DOHH2 (cell line): ENCODE results near the gene ABCB8.

ENCODE experiments used
- H3F3A ChIP-seq: fragments of 200-600 bp; sonication (generic), shearing (Covaris generic); 2 replicates; pipeline ENCODE4 v1.6.0; 2016; ENCODE audit warnings: antibody characterized with exemption, mild to moderate bottlenecking; ENCODE audit not compliant: control insufficient read depth, insufficient read depth
- H3K27ac ChIP-seq: fragments of 200-600 bp; sonication (generic); 2 replicates; pipeline ENCODE4 v1.5.1; 2014; ENCODE audit warnings: low read depth, mild to moderate bottlenecking, low read length, moderate library complexity
- H3K27me3 ChIP-seq: fragments of 200-600 bp; sonication (generic); 2 replicates; pipeline ENCODE4 v1.6.1; 2014; ENCODE audit warnings: mild to moderate bottlenecking, low read length, mixed read lengths; ENCODE audit not compliant: control insufficient read depth
- H3K36me3 ChIP-seq: fragments of 200-600 bp; sonication (generic); 2 replicates; pipeline ENCODE4 v1.6.1; 2014; ENCODE audit warnings: mild to moderate bottlenecking, low read length, moderate library complexity, mixed read lengths; ENCODE audit not compliant: control insufficient read depth
- H3K4me1 ChIP-seq: fragments of 200-600 bp; sonication (generic); 2 replicates; pipeline ENCODE4 v1.6.1; 2014; ENCODE audit warnings: mild to moderate bottlenecking, low read length, mixed read lengths; ENCODE audit not compliant: control insufficient read depth
- H3K4me2 ChIP-seq: fragments of 200-600 bp; sonication (generic); 2 replicates; pipeline ENCODE4 v1.6.0; 2014; ENCODE audit warnings: mild to moderate bottlenecking, low read length, moderate library complexity
- H3K4me3 ChIP-seq: fragments of 200-600 bp; sonication (generic); 2 replicates; pipeline ENCODE4 v1.5.1; 2014; ENCODE audit warnings: mild to moderate bottlenecking, low read length, mixed read lengths
- H3K79me2 ChIP-seq: fragments of 200-600 bp; sonication (generic); 2 replicates; pipeline ENCODE4 v1.6.1; 2014; ENCODE audit warnings: mild to moderate bottlenecking, low read length, mixed read lengths; ENCODE audit not compliant: control insufficient read depth
- H3K9me2 ChIP-seq: fragments of 200-600 bp; sonication (generic); replicated peaks from 2 replicates; pipeline ENCODE4 v1.6.1; 2014; ENCODE audit warnings: mild to moderate bottlenecking, low read length, mixed read lengths; ENCODE audit not compliant: control insufficient read depth
- H3K9me3 ChIP-seq: fragments of 200-600 bp; sonication (generic); 2 replicates; pipeline ENCODE4 v1.6.1; 2014; ENCODE audit warnings: antibody characterized with exemption, low read length, mixed read lengths; ENCODE audit not compliant: control insufficient read depth, insufficient read depth
- H4K20me1 ChIP-seq: fragments of 200-600 bp; sonication (generic); 2 replicates; pipeline ENCODE4 v1.6.0; 2014; ENCODE audit warnings: low read depth, mild to moderate bottlenecking, antibody characterized with exemption, low read length, moderate library complexity; ENCODE audit not compliant: control insufficient read depth, insufficient read depth
- EZH2phosphoT487 ChIP-seq: fragments of 200-600 bp; sonication (generic); IDR thresholded peaks from 2 replicates; pipeline ENCODE4 v1.6.1; 2017; ENCODE audit warnings: borderline replicate concordance, mild to moderate bottlenecking, antibody characterized with exemption, low read length, moderate library complexity, mixed read lengths
- TF ChIP-seq, protein P1 (sequence below): fragments of 200-600 bp; sonication (generic); IDR thresholded peaks from one replicate; pipeline ENCODE4 v1.5.1; 2014; ENCODE audit warnings: antibody characterized with exemption, mild to moderate bottlenecking, low read depth, low read length; ENCODE audit not compliant: poor library complexity, severe bottlenecking

The ABCB8 gene

DNA sequence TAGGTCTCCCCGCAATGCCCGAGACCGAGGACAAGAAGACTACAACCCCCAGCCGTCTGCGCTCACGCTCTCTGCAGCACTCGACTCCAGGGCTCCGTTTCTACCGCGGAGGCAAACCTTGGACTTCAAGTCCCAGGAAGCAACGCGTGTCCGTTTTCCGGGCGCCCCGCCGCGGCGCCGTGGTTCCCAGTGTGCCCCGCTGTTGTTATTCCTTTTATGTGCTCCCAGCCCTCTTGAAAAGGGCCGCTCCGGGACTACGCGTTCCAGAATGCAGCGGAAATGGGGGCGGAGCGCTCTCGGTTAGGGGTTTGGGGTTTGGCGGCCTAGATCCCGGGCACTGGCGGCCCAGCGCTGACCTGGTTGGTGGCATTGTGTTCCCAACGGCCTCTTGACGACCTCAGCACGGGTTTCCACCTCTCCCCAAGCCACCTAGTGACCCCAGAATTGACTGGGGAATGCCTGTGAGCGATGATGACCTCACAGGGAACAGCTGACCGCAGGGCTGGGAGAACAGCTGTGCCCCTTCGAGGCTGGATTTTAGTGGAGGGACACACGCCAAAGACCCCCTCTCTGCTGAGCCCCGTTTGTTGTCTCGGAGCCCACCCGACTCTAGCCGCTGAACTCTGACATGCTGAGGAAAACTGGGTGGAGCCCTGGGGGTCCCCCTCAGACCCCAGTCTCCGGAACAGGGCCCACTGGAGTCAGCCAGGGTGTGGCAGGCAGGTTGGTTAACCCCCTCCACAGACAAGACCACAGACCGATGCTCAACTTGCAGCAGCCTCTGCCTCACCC, 29.9 kb downstream of the ABCB8 start:
- Histone ChIP-seq H3F3A (peaks cover 7% of the 10 kb centered on the region), H3K27ac (peak overlapping the region; percentile 61)
- no peak for TF ChIP-seq EZH2phosphoT487
- TF ChIP-seq, protein P1, sequence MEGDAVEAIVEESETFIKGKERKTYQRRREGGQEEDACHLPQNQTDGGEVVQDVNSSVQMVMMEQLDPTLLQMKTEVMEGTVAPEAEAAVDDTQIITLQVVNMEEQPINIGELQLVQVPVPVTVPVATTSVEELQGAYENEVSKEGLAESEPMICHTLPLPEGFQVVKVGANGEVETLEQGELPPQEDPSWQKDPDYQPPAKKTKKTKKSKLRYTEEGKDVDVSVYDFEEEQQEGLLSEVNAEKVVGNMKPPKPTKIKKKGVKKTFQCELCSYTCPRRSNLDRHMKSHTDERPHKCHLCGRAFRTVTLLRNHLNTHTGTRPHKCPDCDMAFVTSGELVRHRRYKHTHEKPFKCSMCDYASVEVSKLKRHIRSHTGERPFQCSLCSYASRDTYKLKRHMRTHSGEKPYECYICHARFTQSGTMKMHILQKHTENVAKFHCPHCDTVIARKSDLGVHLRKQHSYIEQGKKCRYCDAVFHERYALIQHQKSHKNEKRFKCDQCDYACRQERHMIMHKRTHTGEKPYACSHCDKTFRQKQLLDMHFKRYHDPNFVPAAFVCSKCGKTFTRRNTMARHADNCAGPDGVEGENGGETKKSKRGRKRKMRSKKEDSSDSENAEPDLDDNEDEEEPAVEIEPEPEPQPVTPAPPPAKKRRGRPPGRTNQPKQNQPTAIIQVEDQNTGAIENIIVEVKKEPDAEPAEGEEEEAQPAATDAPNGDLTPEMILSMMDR: no peak

DNA sequence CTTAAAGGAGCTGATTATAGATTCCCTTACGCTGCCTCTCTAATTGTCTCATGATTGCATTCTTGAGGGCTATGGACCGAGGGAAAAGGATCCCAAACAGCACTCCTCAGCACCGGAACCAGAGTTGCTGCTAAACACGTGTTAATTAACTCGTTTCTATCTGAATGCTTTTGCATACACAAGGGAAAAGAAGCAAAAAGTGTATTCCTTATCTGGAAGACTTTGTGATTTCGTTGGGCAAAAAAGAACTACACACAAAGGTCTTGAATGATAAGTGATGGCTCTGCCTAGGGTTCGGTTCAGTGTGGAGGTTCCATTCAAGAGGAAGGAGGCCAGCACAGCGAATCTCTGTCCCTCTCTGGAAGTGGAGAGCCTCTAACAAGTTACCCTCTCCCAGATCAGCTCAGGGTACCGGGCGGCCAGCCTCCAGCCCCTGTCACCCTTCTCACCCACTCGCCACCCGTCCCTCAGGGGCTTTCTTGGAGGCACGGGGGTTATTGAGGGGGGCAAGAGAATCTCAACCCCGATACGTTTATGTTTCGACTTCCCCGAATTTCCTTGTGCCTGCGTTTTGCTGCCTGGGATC, 30.6 kb downstream of the ABCB8 start:
- H3K9me2 ChIP-seq: no peaks in the 10 kb centered on the region
- H3F3A ChIP-seq: peaks cover 7% of the 10 kb centered on the region
- H3K9me3 ChIP-seq: no peaks in the 10 kb centered on the region
- H3K27ac ChIP-seq: peak overlapping the region; percentile 61
- H3K4me3 ChIP-seq: peak overlapping the region; percentile 89
- H3K36me3 ChIP-seq: peaks cover 20% of the 10 kb centered on the region
- no peaks in the 10 kb centered on the region for H3K27me3 ChIP-seq
- H3K79me2 ChIP-seq: peaks cover 30% of the 10 kb centered on the region
- peaks cover 31% of the 10 kb centered on the region for H3K4me1 ChIP-seq
- peak overlapping the region; percentile 97 for H3K4me2 ChIP-seq
- TF ChIP-seq, protein P1: no peak
- TF ChIP-seq EZH2phosphoT487: no peak
- peaks cover 7% of the 10 kb centered on the region; the same call in 1 of the 2 replicates for H4K20me1 ChIP-seq

More for the DNA sequence above, 29.9 kb downstream of the ABCB8 start:
- Histone ChIP-seq H3K9me3 (no peaks in the 10 kb centered on the region), H3K36me3 (peaks cover 19% of the 10 kb centered on the region), H3K4me3 (peak overlapping the region; percentile 89), H3K27me3 (no peaks in the 10 kb centered on the region), H3K9me2 (no peaks in the 10 kb centered on the region), H4K20me1 (peaks cover 7% of the 10 kb centered on the region; the same call in 1 of the 2 replicates), H3K4me2 (peak overlapping the region; percentile 97), H3K79me2 (peaks cover 30% of the 10 kb centered on the region), H3K4me1 (peaks cover 33% of the 10 kb centered on the region)

DNA sequence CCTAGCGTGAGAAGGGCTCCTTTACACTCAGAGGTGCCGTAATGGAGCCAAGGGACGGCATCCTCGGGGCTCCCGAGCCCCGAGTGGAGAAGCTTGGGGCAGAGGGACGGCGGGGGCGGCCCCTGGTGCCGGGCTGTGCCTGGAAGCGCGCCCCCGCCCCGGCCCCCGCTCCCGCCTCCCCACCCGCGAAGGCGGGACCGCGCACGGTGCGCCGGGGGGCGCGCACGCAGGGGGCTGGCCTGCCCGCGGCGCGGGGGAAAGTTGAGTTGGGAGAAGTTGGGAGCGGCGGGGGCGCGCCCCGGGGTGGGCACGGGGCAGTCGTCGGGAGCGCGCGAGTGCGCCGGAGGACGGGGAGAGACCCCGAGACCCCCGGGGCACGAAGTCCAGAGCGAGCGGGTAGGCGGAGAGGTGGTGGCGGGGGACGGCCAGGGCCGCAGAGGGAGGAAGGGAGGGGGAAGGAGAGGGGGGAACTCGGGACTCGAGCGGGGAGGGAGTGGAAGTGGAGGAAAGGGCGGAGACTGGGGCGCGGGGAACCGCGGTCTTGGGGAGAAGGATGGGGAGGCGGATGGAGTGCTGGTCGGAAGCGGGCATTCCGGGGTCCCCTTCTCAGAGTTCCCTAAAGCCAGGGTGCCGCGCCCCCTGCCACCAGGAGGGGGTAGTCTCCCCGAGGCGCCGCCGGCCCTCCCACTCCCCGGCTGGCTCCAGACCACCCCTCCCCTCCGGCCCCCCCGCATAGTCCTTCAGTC, 31.3 kb downstream of the ABCB8 start, which contains the start of gene SLC4A2:
SLC4A2 (plus strand) TSS at position 223 of the 746 bp plus-strand sequence. CDS start 2,399 bp downstream, outside the sequence.
- H3F3A ChIP-seq: peaks cover 7% of the 10 kb centered on the region
- no peaks in the 10 kb centered on the region for H3K27me3 ChIP-seq
- H4K20me1 ChIP-seq: peaks cover 7% of the 10 kb centered on the region; the same call in 1 of the 2 replicates
- H3K4me3 ChIP-seq: peak within 1 kb of the TSS; percentile 89
- H3K4me2 ChIP-seq: peak within 1 kb of the TSS; percentile 97
- H3K36me3 ChIP-seq: peaks cover 24% of the 10 kb centered on the region
- H3K9me2 ChIP-seq: no peaks in the 10 kb centered on the region
- peak within 1 kb of the TSS; percentile 61 for H3K27ac ChIP-seq
- H3K9me3 ChIP-seq: no peaks in the 10 kb centered on the region
- no peak for TF ChIP-seq EZH2phosphoT487
- TF ChIP-seq, protein P1: peak; percentile 57
- H3K79me2 ChIP-seq: peaks cover 30% of the 10 kb centered on the region
- H3K4me1 ChIP-seq: peaks cover 31% of the 10 kb centered on the region
